Measurements from ENCODE around the gene SLC18A2.

Gene SLC18A2

DNA sequence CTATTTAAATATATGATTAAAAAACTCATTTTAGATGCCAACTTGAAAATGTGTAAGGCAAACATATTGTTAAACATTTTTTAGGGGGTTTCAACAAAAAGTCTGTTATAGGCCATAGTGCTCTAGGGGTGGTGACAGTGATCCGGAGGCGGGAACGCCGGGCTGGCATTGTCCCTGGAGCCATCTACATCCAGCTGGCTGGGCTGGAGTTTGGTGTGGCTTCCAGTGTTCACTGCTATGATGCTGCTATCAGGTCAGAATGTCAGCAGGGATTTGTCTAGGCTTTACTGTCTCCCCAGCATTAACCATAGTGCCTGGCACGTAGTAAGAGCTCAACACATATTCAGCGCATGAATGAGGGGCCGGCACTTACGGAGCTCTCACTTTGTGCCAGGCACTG is 1.9 kb upstream of the SLC18A2 start:
- DNase-seq (ENCODE audit: low spot score) = no peak

- DNase-seq (ENCODE audit: low spot score) = no peak
These were observed 943 bp upstream of the SLC18A2 start for GRCh38 chr10:117239721-117240620.

DNA sequence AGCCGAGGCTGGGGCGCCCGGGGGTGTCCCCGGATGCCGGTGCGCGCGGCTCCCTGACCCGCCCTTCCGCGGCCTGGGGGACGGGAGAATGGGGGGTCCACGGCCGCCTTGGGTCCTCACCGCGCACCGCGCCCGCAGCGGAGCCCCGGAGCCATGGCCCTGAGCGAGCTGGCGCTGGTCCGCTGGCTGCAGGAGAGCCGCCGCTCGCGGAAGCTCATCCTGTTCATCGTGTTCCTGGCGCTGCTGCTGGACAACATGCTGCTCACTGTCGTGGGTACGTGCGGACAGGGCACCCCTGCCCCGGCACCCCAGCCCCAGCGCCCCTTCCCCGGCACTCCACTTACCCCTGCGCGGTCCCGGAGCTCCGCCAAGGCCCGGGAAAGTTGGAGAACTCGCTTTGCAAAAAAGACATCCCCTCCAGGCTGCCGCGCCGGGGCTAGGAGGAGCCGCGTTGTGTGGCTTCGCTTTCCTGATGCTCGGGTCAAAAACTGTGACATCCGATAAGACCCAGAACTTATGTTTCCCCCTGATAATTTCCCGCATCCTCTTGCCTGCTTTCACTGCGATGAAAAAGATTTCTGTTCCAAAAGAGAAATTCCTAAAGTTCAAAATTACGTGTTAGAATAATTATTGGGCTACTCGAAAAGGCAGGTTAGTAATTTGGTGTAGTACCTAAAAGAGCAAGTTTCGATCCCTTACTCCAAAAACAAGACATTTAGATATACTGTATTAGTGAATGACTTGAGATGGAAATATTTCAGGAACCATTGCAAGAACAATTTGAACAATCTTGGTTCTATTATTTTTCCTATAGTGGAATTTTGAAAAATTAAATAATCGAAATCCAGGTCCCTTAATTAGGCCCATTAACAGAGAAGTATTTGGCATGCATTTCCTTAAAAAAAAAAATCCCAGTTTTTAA is 888 bp downstream of the SLC18A2 start:
- no peak for DNase-seq (ENCODE audit: low spot score)

DNA sequence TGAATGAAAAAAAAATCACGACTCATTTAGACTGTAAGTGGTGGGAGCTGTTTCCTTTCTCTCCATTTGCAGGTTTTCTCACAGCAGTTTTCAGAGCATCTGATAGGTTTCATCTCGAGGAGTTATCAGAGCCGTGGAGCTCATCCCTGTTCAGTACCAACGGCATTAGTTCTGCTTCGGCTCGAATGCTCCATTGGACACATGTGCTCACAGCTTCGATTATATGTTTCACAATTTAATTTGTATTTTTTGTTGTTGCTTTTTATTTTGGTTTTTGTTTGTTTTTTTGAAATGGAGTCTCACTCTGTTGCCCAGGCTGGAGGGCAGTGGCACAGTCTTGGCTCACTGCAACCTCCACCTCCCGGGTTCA is 1.5 kb downstream of the SLC18A2 start:
- DNase-seq (ENCODE audit: low spot score) = no peak

- DNase-seq (ENCODE audit: low spot score) = no peak
These were observed 6.2 kb downstream of the SLC18A2 start for GRCh38 chr10:117246997-117247671.

DNA sequence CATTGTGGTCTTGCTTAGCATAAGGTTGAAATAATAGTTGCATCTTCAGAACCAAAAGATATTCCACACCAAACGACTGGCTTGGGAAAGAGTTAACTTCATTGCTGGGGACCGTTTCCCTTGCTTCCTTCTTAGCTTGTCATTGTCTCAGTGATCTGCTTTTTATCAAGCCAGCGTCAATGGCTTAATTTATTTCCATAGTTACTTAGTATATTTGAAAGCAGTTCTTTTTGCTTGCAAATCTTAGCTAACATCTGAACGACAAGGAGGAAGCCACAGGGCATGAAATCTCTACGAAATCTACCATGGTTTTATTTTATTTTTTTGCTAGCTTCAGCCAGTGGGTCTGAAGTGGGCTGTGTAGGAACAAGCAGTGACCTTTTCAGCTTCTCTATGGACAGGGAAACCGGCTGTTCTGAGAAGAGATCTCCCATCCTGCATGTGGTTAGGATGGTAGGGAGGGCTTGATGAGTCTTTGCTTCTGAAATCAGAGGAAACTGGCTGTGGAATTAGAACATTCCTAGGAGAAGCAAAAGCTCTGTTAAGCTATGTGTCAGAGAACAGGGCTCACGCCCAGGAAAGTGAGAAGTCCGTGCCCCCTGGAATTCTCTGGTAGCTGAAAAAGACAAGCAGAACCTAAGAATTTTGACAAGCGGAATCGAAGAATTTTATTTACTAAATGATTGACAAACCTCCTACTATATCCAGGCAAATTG is 8.0 kb downstream of the SLC18A2 start:
- DNase-seq (ENCODE audit: low spot score) = no peak

DNA sequence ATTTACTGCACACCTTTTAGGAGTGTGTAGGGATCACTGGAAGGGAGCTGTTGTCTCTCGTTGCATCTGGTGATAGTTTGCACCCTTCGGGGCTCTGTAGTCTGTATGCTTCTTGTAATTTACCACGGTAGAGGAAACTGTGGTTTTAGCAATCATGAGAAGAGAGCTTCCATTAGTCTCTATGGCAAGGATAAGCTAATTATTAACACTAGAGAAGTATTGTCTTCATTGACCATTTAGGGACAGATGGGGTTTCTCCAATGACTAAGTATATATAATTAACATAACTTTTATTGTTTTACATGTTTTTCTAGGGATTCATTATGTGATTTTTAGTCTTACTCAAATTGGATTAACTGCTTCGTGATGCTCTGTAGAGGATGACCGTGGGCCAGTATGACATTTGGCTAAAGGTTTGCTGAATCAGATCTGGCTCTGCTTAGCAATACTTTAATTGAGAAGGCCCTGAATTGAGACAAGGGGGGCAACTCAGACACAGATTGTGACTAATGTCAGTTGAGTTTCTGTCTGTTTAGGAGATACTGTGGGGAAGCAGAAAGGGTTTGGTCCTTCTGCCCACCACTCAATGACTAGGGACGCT is 8.7 kb downstream of the SLC18A2 start:
- DNase-seq (ENCODE audit: low spot score) = no peak

- no peak for DNase-seq (ENCODE audit: low spot score)
These were observed 9.5 kb downstream of the SLC18A2 start for GRCh38 chr10:117250411-117250810.

- no peak for DNase-seq (ENCODE audit: low spot score)
These were observed 13.0 kb downstream of the SLC18A2 start for GRCh38 chr10:117253908-117254307.

DNA sequence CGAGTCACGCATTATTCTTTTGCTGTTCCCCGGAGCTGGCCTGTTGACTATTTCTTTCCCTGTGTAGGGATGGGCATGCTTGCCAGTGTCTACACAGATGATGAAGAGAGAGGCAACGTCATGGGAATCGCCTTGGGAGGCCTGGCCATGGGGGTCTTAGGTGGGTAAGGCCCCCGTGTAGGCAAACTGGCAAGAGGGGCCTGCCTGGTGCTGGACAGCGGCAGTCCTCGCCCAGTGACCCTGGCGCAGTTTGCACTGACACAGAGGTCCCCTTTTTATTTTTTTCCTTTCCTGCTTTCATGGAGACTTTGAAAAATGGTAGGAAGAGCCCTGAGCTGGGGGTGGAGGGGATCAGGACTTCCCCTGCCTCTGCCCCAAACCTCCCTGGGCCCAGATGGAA is 13.4 kb downstream of the SLC18A2 start:
- no peak for DNase-seq (ENCODE audit: low spot score)

DNA sequence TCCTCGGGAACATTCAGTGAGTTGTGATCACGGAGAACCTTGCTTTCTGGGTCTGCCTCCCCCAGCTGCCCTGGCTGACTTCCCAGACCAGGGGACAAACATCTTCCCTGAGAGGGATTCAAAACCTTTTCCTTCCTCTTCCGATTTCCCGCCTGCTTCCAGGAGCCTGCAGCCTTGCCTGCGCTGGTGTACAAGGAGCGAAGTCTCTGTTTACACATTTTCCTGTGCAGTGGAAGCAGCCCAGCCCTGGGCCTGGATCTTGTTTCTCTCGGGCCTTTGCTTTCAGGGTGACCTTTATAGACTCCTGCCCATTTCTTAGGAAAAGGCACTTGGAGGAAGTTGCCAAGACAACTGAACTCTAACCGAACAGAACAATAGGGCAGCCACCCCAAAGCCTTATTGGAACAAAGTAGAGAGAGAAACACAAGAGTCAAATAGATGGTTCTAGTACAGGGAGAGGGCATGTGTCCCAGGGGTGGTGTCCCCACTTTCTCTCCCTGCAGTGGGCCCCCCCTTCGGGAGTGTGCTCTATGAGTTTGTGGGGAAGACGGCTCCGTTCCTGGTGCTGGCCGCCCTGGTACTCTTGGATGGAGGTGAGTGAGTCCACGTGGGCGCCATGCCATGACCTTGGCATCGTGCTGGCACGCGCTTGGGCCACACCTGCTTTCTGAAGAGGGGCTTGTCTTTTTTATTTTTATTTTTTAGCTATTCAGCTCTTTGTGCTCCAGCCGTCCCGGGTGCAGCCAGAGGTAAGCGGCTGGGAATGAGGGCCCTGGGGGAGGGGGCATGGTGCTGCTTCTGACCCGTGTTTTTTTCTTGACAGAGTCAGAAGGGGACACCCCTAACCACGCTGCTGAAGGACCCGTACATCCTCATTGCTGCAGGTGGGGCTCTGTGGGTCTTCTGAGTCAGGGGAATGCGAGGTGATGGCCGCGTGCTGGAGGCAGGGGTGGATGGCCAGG is 14.1 kb downstream of the SLC18A2 start:
- DNase-seq (ENCODE audit: low spot score) = no peak

DNA sequence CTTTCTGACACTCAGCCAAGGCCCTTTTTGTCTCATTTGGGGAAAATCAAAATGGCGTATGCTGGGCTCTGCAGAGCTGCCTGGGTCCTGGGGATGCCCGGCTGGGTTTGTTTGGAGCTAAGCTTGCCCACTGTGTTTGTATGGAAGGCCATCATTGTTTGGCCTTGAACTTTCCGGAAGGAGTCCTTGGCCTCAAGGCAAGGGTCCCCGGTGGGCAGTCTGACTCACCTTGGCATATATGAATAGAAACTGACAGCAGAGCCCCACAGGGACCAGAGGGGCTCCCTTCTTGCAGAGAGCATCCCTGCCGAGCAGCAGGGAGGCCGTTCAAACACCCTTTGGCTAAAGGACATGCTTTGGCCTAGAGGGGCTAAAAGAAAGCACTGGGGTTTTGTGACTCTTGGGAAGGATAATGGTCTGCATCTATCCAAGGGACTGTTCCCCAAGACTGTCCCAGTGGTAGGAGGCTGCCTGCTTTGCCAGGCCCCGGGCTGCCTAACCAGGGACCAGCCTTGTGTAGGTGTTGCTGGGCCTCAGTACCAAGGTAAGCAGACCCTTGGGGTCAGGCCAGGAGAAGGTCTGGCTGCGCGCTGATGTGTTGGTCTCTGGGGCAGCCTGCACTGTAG is 15.0 kb downstream of the SLC18A2 start:
- DNase-seq (ENCODE audit: low spot score) = no peak

- no peak for DNase-seq (ENCODE audit: low spot score)
These were observed 16.0 kb downstream of the SLC18A2 start for GRCh38 chr10:117256910-117257309.

DNA sequence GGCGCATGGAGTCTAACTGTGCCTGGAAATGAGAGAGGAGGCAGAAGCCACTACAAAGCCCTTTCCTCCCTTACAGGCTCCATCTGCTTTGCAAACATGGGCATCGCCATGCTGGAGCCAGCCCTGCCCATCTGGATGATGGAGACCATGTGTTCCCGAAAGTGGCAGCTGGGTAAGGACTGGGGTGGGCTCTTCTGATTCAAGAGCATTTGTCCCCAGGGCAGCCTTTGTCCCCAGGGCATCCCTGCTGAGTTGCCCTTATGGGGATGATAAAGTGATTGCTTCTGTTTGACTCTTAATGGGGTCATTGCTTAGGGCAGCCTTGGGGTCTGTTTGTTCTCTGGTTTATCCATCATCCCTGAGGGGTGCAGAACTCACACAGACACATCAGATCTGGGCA is 16.8 kb downstream of the SLC18A2 start:
- no peak for DNase-seq (ENCODE audit: low spot score)

- no peak for DNase-seq (ENCODE audit: low spot score)
These were observed 18.4 kb downstream of the SLC18A2 start for GRCh38 chr10:117259279-117259678.

- DNase-seq (ENCODE audit: low spot score) = no peak
These were observed 19.2 kb downstream of the SLC18A2 start for GRCh38 chr10:117260084-117260483.

DNA sequence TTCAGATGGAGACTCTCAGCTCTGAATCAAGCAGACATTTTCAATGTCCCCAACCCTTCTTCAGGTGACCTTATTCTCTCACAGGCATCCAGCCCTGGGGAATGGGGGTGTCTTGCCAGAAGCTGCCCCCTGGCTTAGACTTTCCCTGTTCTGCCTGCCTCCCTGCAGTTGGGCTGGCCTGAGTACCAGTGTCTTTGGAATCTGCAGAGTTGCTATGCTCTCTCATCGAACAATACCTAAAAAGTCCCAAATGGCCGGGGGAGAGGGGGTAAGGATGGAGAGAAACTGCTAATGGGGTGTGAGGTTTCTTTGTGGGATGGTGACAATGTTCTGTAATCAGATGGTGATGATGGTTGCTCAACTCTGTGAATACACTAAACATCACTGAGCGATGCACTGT is 20.6 kb downstream of the SLC18A2 start:
- DNase-seq (ENCODE audit: low spot score) = no peak

- DNase-seq (ENCODE audit: low spot score) = no peak
These were observed 21.5 kb downstream of the SLC18A2 start for GRCh38 chr10:117262291-117262902.

DNA sequence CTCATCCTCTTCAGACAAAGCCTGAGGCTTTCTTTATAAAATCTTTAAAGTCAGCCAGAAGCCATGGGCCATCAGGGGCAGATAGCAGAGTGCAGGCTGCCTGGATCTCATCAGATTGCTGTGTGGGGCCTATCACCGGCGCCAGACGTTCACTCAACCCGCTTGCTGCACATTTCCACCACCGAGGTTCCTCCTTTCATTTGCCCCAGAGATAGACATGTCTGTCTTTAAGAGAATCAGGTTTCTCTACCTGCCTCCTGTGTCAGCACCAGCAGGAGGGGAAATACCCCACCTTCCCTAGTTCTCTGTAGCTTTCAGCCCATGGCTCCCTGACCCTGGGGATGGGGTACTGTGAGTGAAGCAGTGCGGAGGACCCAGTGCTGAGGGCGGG is 22.0 kb downstream of the SLC18A2 start:
- DNase-seq (ENCODE audit: low spot score) = no peak
